Measurements from ENCODE around the gene TBCEL.

GRCh38 chr11:121031167-121031566 is 7.3 kb downstream of the TBCEL start:
- TF ChIP-seq CTCF (IDR thresholded peaks at IDR 0.05), result no peak
- no peak for TF ChIP-seq POLR2AphosphoS5 (IDR thresholded peaks at IDR 0.05; ENCODE audit: low read depth, low read length)

All from Panc1 (cell line).